Measurements from ENCODE around the gene EML3. TPM values are rescaled to one million over a fixed set of nuclear protein-coding genes. Genes with fewer than 3 reads are reported as not detected.

EML3 gene
- total and polyA plus RNA-seq, 2 of the 13 experiments (the other 11 are each of a cell fraction or from before 2014, with no cell fraction given): 10.6 to 12.3 TPM

- Histone ChIP-seq H2AFZ (ENCODE audit: low read length) (no peak overlapping the region), H3K27ac (ENCODE audit: extremely low read length, insufficient read depth, low read length) (no peak overlapping the region), H3K9ac (ENCODE audit: insufficient read depth, low read depth, low read length) (no peak overlapping the region), H3K4me1 (ENCODE audit: insufficient read depth, low read length) (peaks cover 50% of the 10 kb centered on the region), H3K9me3 (ENCODE audit: low read length) (no peaks in the 10 kb centered on the region), H4K20me1 (ENCODE audit: insufficient read depth, low read length) (no peaks in the 10 kb centered on the region), H3K36me3 (replicated peaks in 1 of 2; ENCODE audit: control insufficient read depth in 1 of 2, insufficient read depth in 2 of 2, low read length in 2 of 2) (no peaks in the 10 kb centered on the region; a peak in 2 of 5 replicates), H3K4me2 (ENCODE audit: low read depth, low read length) (no peak overlapping the region), H3K4me3 (replicated peaks in 1 of 3; ENCODE audit: insufficient read depth in 1 of 3, low read depth in 2 of 3, low read length in 3 of 3) (no peak overlapping the region), H3K79me2 (ENCODE audit: insufficient read depth, low read length) (peaks cover 2% of the 10 kb centered on the region), H3K27me3 (ENCODE audit: control insufficient read depth in 1 of 2, insufficient read depth in 2 of 2, low read length in 2 of 2) (no peaks in the 10 kb centered on the region; a peak in 1 of 5 replicates)
- TF ChIP-seq DNMT3B (CRISPR knock-in tag; conservative IDR thresholded peaks at IDR 0.05) (no peak), U2AF2 (IDR thresholded peaks at IDR 0.05; ENCODE audit: low read depth, low read length) (no peak), CENPX (CRISPR knock-in tag; IDR thresholded peaks at IDR 0.05) (no peak), FOXA1 (IDR thresholded peaks at IDR 0.05) (no peak), FOXA1 (CRISPR knock-in tag; IDR thresholded peaks at IDR 0.05) (no peak), ZBTB3 (CRISPR knock-in tag; IDR thresholded peaks at IDR 0.05; ENCODE audit: borderline replicate concordance, low read depth) (no peak), RNF219 (CRISPR knock-in tag; IDR thresholded peaks at IDR 0.05) (no peak), ZNF333 (CRISPR knock-in tag; IDR thresholded peaks at IDR 0.05; ENCODE audit: borderline replicate concordance) (no peak), ZSCAN30 (CRISPR knock-in tag; IDR thresholded peaks at IDR 0.05) (no peak), ZZZ3 (CRISPR knock-in tag; IDR thresholded peaks at IDR 0.05; ENCODE audit: borderline replicate concordance) (no peak)
- intact Hi-C loops (cut with micrococcal nuclease; ENCODE audit: unreplicated experiment) (no loop called here), in situ Hi-C loops (cut with HindIII; ENCODE audit: extremely low pct_ligation_motif_present, low pct_unique_long_range_greater_than_20kb) (no loop called here)
- WGBS (ENCODE audit: low lambda C conversion rate): 89% methylated on average over 4 of the region's 4 CpGs
- FAIRE-seq (no peak), DNase-seq (ENCODE audit: low spot score) (no peak), ATAC-seq (no peak)
- ChIA-PET CTCF (ENCODE audit: low intra/inter-chr PET ratio, low total read pairs) (no interaction called here), POLR2A (interaction anchor here (0.7 kb wide), 1 partner anchor 8 kb away, joined by 3 read pairs; no protein-coding TSS in a partner anchor)
- BruUV-seq (replicated peaks): no TSS peak
Measured at GRCh38 chr11:62607714-62608113, 4.9 kb downstream of the EML3 start.

Measured in HepG2 (cell line).